ENCODE results near the gene SRRM5.
A peak's percentile ranks its signal among the peaks of the same experiment; 100 is the strongest.

SRRM5 gene

GRCh38 chr19:43619262-43620060 is 7.6 kb downstream of the SRRM5 start, which contains the start of gene ZNF428:
Gene ZNF428, minus strand, starts transcription at chr19:43619629. Its CDS starts 5,325 bp downstream, at chr19:43614304.
- peak within 1 kb of the TSS; percentile 79 for H3K4me3 ChIP-seq (ENCODE audit: low read depth, low read length)
- TF ChIP-seq CTCF (IDR thresholded peaks at IDR 0.05; ENCODE audit: low read depth, low read length), result no peak

GRCh38 chr19:43620061-43621001 is 8.4 kb downstream of the SRRM5 start:
- TF ChIP-seq CTCF (IDR thresholded peaks at IDR 0.05; ENCODE audit: low read depth, low read length), result no peak
- H3K4me3 ChIP-seq (ENCODE audit: low read depth, low read length), result peak overlapping the region; percentile 79

- no peak for TF ChIP-seq CTCF (IDR thresholded peaks at IDR 0.05; ENCODE audit: low read depth, low read length)
- H3K4me3 ChIP-seq (ENCODE audit: low read depth, low read length), result no peak overlapping the region
Observed at GRCh38 chr19:43622070-43622469, 10.2 kb downstream of the SRRM5 start.

GRCh38 chr19:43622956-43623355 is 11.1 kb downstream of the SRRM5 start:
- no peak overlapping the region for H3K4me3 ChIP-seq (ENCODE audit: low read depth, low read length)
- TF ChIP-seq CTCF (IDR thresholded peaks at IDR 0.05; ENCODE audit: low read depth, low read length), result no peak

GRCh38 chr19:43623889-43624670 is 12.2 kb downstream of the SRRM5 start:
- no peak for TF ChIP-seq CTCF (IDR thresholded peaks at IDR 0.05; ENCODE audit: low read depth, low read length)
- no peak overlapping the region for H3K4me3 ChIP-seq (ENCODE audit: low read depth, low read length)

- H3K4me3 ChIP-seq (ENCODE audit: low read depth, low read length), result no peak overlapping the region
- TF ChIP-seq CTCF (IDR thresholded peaks at IDR 0.05; ENCODE audit: low read depth, low read length), result no peak
Observed at GRCh38 chr19:43624933-43625332, 13.0 kb downstream of the SRRM5 start.
